IPS DF 19.7 (cell line): ENCODE data around the gene MRPL23.

Source experiments
- DNase-seq: peaks from one replicate; pipeline ENCODE4 v3.0.0-alpha.2; 2013; ENCODE audit warnings: low read depth, low spot score

MRPL23 gene

GRCh38 chr11:1953489-1954266 lies 6.5 kb downstream of the MRPL23 start:
- DNase-seq = no peak

GRCh38 chr11:1958367-1958766 lies 11.2 kb downstream of the MRPL23 start:
- DNase-seq = no peak

- no peak for DNase-seq
Observed at GRCh38 chr11:1959786-1960185, 12.7 kb downstream of the MRPL23 start.

DNA sequence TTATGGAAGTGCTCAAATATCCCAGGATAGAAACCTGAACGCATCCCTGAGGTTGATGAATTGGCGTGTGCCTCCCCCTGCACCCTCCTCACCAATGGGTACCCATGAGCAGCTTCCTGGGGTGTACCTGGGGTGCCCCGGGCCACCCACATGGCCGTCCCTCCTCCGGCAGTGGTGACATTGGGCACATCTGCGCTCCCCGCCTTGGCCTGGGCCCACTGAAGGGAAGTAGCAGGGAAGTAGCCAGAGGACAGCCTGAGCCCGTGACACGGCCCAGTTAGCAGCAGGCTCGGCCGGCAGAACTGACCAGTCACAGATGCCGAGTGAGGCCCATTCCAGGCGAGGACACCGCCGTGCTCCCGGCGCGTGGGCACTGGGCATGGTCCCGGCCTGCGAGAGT lies 16.7 kb downstream of the MRPL23 start:
- no peak for DNase-seq

DNA sequence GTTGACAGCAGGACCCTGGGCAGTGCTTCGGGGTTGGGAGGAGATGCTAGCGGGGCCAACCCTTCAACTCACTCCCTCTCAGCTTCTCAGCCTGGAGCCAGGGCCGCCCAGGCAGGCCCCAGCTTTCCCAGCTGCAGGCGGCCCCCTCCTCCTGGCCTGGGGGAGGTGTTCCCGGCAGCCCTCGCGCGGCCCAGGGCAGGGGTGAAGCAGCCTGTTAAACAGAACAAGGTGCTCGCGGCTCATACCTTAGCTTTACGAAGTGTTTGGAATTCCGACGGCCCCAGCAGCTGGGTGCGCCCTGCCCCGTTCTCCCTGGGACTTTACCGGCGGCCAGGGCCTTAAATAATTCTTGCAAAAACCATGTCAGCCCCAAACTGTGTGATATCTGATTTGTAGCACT lies 17.2 kb downstream of the MRPL23 start:
- no peak for DNase-seq

- no peak for DNase-seq
Observed at GRCh38 chr11:1964955-1965354, 17.8 kb downstream of the MRPL23 start.

DNA sequence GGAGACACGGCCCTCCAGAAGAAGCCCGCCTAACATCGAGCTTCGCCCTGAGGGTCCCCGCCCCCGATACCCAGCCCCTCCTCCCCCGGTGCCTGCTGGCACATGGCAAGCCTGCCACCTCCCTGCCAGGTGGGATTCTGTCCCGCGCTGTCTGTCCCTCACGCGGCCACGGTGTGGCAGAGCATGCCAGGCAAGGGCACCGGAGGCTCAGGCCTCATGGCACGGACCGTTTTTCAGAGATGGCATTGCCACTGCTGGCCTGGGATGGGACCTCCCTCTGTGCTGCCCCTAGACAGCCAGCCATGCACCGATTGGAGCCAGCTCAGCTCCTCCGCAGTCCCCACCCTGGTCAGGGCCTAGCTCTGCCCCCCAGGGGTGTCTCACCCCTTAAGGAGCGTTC lies 19.4 kb downstream of the MRPL23 start:
- DNase-seq = no peak

- no peak for DNase-seq
Observed at GRCh38 chr11:1967641-1968225, 20.6 kb downstream of the MRPL23 start.

DNA sequence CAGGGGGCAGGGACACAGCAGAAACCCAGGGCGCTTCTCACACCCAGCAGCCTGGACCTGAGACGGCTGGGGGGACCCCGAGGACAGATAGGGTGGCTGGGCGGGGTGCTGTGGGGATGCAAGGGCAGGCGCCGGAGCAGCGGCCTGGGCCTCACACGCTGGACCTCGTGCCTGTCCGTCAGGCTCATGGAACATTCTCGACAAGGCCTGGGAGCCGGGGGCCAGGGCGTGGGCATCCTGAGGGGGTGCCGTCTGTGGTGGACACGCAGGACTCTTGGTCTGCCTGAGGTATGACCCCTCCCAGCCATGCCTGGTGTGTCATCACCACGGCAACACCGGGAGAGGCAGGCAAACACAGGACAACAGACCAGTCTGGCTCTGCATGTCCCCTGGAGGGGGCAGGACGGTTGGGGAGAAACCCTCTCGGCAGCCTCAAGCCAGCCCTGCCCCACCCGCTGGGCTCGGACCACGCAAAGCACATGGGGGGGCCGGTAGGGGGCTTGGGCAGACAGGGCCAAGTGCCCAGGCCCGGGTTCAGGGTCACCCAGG lies 21.4 kb downstream of the MRPL23 start:
- no peak for DNase-seq

GRCh38 chr11:1969035-1969434 lies 21.9 kb downstream of the MRPL23 start:
- DNase-seq = no peak

DNA sequence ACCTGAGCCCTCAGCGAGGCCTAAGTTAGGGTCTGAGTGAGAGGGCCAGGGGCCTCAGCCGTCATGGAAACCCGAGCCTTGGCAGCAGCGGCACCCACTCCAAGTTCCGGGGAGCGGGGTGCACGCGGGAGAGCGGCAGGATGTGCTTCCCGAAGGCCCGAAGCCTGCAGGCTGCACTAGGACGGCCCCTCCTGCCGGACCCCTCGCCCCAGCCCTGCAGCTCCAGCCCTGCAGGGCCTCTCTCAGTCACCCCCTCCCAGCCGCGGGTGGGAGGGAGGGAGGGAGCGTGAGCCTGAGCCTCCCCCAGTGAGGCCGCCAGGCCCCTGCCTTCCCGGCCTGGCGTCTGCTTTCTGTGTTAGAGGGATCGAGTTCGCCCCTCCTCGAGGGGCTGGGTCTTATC lies 22.6 kb downstream of the MRPL23 start:
- no peak for DNase-seq

DNA sequence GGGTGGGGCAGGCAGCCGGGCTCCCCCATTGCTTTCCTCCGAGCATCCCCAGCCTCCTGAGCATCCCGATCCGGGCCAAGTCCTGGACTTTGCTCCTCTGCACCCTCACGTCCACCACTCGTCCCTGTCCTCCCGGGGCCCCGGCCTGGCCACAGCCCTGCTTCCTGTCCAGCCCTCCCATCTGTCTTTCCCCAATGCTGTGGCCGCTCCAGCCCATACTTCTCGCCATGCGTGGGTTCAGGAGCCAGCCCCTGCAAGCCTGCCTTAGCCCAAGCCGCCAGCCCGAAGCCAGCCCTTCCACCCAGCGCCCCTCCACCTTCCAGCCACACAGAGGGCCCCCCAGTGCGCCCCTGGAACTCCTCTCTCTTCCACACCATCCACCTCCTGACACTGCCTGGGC lies 23.8 kb downstream of the MRPL23 start:
- no peak for DNase-seq

DNA sequence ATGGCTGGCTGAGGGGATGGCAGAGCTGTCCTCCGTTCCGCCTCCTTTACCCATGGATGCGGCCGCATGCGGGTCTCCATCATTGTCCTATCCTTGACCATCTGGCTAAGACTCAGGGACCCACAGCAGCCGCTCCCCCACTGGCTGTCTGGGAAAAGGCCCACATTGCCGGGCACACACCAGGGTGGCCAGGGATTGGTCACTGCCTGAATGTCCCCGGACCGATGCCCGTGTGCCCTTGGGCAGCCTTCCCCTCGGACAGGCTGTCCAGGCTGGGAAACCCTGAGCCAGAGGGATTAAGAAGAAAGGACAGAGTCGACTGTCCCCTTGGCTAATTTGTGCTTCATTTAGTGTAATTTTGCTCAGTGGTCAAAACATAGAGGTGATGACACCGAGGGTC lies 28.1 kb downstream of the MRPL23 start:
- no peak for DNase-seq

- no peak for DNase-seq
Observed at GRCh38 chr11:1978720-1979473, 31.8 kb downstream of the MRPL23 start.

DNA sequence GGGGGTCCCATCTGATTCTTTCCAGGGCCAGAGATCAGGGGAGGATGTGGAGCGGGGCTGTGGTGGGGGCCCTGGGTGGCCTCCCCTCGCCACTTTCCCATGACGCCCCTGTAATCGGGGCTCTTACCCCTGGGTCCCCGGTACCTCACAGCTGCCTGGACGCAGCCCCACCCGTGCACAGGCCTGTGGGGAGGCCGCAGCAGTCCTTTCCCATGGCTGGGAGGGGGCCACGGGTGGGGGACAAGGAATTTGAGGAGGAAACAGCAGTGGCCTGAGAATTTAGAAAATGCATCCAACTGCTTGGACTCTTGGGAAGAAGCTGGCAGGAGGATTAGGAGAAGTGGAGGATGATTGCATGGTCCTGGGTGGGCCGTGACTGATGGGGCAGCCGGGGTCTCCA lies 32.5 kb downstream of the MRPL23 start:
- DNase-seq = no peak

DNA sequence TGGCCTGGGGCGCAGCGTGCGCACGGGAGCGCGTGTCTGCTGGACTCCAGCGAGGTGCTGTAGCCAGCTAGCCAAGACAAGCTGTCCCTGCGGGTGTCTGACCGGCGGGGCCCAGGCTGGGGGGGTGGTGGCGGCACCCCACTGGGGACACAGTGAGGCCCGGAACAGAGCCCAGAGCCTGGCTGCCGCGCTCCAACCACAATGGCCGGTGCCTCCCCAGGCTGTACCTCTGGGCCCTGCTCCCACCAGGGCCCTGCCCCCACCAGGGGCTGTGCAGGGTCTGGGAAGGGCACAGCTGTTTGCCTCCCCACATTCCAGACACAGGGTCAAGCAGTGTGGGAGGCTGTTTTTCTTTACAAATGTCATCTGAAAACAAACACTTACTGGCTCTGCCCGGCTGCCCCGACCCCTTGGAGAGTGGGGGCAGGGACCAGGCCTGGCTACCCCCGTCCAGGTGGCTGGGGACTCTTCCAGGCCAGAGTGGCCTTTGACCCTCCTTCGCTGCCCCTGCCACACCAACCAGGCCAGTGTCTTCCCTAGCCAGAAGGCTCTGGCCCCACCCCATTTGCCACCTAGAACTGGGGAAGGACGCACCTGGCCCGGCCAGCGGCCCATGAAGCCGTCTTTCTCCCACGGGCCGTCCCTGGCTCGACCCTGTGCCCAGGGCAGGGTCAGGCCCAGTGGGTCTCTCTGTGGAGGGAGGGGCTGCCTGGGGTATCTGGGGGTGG lies 35.9 kb downstream of the MRPL23 start:
- no peak for DNase-seq

- DNase-seq = no peak
Observed at GRCh38 chr11:1983601-1983961, 36.4 kb downstream of the MRPL23 start.

DNA sequence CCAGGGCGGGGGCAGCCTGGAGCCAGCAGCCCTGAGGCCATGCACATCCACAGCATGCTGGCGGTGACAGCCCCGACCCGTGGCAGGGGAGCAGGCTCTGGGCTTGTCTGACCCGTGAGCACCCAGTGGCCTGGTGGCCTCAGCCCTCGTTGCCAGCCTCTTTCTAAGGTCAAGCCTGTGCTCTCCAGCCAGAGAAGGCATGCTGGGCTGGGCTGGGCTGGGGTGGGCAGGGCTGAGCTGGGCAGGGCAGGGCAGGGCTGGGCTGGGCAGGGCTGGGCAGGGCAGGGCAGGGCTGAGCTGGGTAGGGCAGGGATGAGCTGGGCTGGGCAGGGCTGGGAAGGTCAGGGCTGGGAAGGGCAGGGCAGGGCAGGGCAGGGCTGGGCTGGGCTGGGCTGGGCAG lies 39.9 kb downstream of the MRPL23 start:
- DNase-seq = no peak

- DNase-seq = no peak
Observed at GRCh38 chr11:1988174-1988573, 41.0 kb downstream of the MRPL23 start.

GRCh38 chr11:1988667-1989317 lies 41.7 kb downstream of the MRPL23 start:
- DNase-seq = no peak

DNA sequence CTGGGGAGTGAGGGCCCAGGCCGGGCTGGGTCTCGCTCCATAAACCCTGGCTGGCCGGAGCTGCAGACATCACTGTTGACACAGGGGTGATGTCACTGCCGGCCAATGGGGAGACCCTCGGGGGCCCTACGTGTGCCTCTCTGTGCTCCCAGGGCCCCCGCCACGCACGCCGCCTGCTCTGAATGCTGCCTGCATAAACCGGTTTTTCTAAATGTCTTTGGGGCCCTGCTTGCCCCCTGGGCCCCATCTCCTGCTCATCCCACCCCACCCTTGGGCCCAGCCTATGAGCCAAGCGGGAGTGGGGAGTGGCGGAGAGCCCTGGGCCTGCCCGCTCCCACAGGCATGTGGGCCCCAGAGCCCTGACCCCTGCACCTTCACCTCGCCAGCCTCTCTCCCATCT lies 42.8 kb downstream of the MRPL23 start:
- DNase-seq = no peak
